HG03066 (cell line): ENCODE data around the gene RELN.
"Not testable (repeated sequence)": the region's sequence is repeated elsewhere in the genome, so short reads cannot be mapped to it uniquely, and the experiment has no call there.

Source experiments
- ATAC-seq: cut with Tn5 transposase; IDR thresholded peaks from one replicate; pipeline ENCODE4 v1.9.1; 2021; ENCODE audit warnings: low read depth; ENCODE audit not compliant: unreplicated experiment

The RELN gene

DNA sequence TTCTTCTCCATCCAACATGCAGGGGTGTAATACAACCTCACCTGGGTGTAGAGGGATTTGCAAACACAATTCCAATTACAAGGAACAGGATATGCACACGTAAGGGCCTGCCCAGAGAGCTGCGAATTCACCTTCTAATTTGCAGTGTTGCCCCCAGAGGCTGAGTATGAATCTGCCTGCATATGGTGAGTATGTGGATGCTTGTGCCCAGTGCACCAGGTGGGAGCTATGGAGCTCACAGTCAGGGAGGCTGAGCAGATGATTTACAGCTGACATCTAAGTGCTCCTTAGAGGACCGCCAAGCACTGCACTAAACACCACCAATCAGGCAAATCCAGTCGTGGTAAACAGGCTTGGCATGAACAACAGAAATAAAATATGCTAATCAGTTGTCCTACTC, 132.0 kb downstream of the RELN start:
- ATAC-seq: no peak

DNA sequence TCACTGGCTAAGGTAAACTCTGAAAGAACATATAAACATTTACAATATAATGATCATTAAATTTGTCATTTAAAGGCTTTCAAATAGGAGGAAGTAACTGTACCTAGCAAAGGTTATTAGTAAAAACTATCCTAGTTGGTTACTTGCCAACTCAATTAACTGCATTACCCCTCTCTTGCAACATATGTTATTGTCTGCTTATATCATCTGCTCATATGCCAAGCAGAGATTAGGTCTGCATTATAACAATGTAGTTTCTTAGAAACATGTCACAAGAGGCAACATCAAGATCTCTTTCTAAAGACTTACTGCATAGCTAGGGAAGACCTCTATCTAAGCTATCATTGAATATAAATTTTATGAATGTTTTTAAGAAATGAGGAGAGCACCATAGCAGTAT, 132.5 kb downstream of the RELN start:
- ATAC-seq: no peak

DNA sequence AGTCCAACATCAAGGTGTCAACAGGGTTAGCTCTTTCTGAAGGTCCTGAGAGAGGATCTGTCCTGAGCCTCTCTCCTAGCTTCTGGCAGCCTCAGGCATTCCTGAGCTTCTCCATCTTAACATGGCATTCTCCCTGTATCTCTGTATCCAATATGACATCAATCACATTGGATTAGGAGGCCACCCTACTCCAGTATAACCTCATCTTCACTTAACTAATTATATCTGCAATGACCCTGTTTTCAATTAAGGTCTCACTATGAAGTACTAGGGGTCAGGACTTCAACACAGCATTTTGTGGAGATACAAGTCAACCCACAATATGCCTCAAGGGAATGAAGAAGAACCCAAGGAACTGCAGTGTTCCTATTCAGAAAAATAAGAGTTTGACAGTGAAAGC, 133.8 kb downstream of the RELN start:
- ATAC-seq: no peak

DNA sequence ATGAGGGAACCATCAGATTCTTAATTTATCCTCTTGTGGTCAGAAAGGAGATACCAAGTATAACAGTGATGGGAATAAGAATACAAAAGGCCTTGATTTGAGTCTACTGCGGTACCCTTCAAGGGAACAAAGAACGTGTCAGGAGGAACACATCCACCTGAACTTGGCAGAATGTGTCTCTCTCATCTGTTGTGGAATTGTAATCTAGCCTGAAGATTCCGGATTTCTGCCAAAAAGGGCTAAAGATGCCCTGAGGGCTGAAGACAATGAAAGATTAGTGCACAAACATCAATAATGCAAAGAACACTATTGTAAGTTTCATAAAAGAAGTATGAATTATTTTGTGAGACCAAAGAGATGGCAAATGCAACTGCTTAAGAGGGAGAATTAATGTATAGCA, 134.8 kb downstream of the RELN start:
- no peak for ATAC-seq

DNA sequence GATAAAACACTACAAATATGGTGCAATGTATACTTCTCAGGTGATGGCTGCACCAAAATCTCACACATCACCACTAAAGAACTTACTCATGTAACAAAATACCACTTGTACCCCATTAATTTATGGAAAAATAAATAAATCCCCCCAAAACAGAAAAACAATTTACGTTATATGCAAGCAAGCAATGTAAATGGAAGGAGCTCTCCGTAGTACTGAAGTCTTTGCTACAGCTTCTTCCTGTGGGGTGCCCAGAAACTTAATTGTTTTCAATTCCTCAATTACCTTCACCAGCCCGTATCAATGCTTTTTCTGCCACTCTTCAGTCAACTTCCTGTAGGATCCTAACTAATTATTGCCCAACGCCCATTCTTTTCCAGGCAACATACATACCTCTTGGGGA, 138.1 kb downstream of the RELN start:
- no peak for ATAC-seq

DNA sequence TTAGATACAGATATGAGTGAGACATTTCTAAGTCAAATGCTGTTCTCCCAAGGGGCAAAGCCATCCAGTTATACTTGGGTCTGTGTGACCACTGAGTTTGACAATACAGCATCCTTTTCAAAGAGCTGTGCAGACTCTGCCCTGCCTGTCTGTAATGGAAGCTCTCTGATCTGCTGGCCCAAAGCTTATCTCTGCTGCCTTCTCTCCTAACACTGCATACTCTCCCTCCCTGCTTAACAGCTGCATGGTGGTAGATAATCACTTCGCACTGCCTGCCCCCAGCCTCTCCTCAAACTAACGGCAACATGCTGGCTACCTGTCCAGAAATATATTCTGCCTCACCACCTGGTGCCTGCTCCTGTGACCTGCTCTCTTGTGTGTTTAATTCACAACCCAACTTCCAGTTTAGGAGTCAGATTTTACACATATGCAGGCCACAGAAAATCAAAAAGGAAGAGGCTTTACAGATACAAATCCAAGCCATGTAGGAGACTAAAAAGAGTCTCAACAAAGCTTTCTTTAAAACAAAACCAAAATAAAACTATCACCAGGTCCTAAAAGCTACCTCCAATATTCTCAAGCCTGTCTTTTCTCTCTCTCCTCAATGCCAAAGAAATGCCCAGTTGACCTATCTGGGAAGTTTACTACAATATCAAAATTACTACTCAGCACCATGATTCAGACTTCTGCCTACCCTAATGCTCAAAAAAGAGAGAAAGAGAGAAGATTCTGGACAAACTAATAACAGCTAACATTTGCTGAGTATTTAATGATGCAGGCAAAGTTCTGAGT, 145.6 kb downstream of the RELN start:
- ATAC-seq: no peak

DNA sequence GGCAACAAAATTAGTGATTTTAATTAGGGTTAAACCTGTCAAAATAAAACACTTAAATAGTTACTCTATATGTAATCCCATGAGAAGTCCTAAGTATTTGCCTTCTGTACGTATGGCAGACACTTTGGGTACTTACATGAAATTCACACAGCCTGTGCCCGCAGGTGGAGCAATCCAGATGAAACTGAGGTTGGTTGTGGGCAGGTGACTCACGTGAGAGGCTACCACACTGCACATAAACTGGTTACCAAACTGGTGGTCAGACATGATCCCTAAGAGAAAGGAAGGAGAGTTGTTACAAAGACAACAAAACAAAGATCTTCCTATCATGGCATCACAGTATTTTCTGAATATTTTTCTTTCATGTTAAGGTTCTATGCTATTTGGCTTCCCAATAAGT, 156.1 kb downstream of the RELN start:
- no peak for ATAC-seq

DNA sequence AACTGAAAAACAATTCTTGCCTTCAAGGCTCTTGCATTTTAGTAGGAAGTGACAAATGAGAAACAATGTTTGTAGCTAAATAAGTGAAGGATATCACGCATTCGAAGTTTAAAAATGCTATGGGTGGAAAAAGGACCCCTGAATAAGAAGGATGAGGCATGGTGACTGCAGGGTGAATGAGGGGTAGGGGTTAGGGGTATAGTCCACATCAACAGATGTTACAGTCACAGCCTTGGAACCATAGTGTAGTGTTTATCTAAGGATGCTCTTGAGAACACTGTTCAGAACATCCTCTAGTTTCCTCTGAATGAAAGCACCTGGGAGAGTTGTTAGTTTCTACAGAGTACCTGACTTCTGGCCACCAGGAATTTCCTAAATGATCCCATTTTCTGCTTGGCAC, 157.0 kb downstream of the RELN start:
- ATAC-seq: no peak

DNA sequence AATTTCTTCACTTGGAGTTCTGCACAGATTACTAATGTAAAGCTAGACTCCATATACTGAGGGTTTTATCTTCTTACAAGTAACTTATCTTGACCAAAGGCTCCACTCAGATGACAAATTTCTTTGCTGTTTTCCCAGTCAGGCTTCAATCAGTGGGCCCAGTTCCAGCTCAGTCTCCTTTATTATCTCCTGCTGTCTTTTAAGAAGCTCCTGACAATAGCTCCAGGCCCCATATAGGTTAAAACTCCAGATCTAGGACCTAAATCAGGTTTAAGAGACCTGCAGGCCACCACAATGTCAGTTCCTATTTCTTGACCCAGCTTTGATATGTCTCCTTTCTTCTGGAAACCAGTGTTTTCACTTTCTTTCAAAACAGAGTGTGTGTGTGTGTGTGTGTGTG, 165.2 kb downstream of the RELN start:
- ATAC-seq: no peak

DNA sequence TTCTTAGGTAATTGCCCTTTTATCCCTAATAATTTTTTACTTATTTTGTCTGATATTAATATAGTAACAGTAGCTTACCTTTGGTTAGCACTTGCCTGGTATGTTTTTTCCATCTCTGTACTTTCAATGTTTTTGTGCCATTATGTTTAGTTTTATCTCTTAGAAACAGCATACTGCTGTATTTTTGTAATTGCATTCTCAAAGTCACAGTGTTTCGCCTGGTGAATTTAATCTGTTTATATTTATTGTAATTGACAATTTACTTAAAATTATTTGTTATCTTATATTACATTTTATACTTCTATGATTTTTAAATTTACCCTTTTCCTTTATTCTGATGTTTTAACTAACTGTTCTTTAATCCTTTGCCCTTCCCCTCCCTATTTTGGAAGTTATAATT, 166.4 kb downstream of the RELN start:
- no peak for ATAC-seq

DNA sequence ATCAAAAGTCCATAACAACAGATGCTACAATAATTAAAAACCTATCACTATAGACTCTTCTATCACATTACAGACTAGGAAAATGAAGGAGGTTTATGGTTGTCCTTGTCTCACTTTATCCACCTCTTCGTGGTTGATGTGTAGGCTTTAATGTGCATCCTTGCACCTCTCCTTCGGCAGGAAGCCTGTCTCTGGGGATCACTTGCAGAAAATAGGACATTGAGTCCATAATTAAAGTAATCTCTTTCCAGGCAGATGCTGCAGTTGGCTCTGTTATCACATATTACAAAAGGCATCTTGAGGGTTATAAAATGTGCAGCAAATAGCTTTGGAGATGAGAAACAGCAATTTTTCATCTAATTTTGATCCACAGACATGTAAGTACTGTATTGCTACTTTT, 168.4 kb downstream of the RELN start:
- ATAC-seq: no peak

DNA sequence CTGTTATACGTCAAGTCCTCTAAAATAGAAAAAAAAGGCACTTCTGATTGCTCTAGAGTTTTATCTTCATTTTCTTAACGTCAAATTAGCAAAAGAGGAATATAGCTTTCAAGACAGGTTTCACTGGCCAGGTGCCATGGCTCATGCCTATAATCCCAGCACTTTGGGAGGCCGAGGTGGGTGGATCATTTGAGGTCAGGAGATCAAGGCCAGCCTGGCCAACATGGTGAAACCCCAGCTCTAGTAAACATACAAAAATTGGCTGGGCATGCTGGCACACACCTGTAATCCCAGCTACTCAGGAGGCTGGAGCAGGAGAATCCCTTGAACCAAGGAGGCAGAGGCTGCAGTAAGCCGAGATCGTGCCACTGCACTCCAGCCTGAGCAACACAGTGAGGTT, 173.5 kb downstream of the RELN start:
- ATAC-seq: not testable (repeated sequence)

DNA sequence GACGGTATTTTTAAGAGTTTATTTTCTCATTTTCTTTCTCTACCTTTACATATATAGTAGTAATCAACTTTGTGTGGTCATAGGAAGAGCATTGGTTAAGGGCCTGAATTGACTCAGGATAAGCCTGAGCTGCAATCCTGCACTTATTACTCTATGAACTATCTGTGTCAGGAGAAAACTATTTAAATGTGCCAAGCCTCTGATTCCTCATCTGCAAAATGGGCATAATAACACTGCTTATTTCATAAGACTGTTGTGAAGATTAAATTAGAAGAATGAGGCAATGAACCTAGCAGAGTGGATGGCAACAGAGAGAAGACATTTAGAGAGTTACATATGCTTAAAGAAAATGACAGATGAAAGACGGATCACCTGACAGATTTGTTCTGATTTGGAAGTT, 175.5 kb downstream of the RELN start:
- no peak for ATAC-seq

DNA sequence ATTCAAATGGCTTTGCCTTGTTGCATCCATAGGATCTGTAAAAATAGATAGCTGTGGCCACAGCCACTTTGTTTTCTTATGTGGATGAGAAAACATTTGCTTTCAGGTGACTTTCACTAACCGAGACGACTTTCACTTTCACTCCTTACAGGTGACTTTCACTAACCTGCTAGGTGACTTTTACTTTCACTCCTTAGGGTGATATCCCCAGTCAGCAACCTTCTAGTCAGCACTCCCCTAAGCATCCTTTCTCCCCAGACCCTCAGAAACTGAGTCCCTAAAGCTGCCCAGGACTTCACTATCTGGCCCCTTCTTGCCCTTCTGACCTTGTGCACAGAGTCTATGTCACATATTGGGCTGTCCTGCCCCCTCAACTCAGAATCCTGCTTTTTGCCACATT, 177.5 kb downstream of the RELN start:
- no peak for ATAC-seq

DNA sequence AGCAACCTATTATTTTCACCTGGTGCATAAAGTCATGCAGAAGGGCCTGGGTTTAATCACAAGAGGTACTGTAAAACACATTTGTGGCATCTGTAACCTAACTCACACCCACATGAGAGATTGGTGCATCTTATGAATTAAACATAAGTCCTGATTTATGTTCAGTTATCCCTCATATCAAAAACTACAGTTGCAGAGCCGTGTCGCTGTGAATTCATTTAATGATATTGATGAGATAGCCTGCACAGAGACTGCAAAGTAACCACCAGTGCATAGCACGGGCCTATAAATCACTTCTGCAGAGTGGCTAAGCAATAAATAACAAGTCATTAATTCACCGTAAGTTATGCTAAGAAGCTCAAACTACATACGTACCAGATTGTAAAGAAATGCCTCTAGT, 178.2 kb downstream of the RELN start:
- ATAC-seq: no peak

DNA sequence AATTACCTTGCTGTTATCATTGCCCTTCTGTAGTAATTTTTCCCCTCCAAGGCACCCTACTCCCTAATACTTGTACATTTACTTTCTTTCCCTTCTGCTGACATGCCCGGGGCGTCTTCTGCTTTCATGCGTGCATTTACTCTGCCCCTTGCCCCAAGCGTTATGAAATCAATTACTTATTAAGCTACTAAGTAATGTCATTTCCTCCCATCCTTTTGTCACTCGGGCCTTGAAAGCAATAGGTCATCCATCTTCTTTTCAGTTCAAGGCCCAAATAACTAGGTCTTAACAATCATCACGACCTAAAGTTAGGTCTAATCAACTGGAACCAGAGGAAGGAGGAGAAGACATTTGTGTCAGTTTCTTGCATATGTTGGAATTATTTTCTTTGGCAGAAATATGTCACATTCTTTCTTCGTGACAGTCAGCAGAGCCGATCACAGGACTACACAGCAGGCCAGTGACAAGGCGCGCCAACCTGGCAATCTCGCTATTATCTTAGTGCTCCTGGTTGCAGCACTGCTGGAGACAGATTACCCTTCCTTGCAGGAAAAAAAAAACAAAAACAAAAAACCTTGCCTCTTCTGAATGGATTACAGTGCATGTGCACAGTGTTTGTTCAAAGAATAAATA, 179.2 kb downstream of the RELN start:
- ATAC-seq: no peak

DNA sequence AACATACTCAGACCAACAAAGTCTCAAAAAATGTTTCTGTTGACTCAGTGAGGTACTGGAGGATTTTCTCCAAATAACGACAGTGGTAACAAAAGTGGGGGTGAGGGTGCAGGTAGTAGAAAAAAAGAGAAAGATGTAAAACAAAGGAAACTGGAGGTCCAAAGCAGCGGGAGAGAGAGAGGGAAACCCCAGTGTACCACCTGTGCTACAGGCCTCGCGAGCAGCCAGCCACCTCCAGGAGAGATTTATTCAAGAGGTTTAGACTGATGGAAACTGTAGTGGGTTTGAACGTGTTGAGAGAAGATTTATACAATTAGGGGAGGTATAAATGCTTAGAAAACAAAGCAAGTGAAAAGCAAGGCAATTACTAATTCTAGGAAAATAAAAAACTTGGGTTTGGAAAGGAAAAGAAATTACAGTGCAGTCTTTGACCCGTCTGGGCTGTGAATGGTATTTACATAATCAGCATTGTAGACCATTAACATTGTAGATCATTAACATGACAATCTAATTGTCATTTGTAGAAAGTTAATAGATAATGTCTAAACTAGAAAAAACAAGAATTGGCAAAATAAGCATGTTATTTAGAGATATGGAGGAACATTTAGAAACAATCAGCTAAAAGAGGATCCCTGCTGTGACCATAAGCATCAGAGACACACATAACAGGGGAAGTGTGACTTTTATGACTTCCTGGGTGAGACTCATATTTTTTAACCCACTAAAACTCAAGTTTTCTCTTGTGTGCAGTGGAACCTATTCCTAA, 180.0 kb downstream of the RELN start:
- ATAC-seq: no peak

DNA sequence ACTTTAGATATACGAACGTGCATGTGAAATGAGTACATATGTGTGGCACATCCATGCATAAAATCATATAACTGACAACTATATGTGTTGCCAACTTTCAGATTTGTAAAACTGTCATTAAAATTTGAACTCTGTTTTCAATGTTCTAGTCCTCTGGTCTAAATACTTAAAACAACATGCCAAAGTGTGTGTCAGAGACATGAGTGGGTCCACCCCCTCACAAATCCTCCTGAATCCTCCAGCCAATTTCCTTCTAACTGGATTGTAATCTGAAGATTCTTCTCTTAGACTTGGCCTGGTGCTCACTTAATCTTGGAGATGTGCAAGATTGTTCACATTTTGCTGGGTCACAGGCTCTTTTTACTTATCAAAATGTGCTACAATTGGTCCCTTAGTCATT, 184.1 kb downstream of the RELN start:
- ATAC-seq: no peak

DNA sequence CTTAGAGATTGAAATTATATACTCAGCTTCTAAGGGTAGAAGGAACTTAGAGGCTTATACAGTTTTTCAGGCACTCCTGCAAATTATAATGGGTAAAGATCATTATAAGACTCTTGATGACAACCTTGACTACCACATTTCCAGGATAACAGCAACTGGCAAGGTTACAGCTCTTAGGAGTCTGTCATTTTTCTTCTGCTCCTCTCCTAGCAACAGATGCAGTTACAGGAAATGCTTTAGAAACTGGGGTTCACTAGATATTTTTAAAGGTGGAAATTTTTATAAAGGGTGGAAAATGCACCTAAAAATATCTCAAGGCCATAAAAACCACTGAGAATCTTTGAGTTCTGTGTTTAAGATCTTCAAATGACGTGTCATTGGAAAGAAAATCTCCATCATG, 185.8 kb downstream of the RELN start:
- no peak for ATAC-seq

DNA sequence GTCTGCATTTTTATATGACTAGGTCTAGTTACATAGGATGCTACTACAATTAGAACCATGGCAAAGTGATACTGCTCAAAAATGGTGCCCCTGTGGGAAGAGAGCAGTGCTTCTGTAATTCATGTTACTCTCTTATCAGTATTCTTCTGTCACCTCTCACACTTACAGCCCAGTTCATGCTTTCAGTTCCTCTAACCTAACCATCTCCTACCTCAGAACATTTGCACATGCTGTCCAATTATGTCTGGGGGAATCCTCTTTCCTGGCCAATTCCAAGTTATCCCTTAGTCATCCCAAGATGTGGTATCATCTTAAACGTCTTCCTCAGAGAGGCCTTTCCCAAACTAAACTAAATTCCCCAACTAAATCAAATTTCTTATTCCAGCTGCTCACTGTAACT, 190.2 kb downstream of the RELN start:
- ATAC-seq: no peak

DNA sequence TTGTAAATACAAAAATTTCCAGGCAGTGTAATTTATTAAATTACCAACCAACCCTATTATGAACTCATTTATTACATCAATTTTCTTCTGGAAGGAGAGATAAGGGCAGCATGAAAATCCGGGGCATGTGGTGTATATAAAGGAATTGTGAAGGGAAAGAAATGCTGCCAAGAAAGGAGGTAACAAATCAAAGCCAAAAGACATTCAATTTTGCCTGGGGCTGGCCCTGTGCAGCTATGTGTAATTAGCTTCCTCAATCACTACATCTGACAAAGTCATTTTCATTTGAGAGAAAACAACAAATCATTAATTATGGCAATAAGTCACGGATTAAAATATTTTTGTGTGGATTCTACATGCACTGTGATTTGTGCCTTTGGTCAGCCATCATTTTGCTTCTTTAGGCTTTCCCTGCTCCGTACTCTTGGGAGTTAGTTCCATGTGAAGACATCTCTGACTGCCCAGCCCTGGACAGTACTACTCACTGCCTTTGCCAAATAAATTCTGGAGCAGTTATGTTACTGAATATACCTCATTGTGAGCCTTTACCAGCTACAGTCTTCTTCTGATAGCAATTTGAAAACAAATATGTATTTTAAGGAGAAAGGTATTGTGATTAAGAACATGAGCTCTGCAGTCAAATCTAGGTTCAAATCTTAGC, 191.7 kb downstream of the RELN start:
- no peak for ATAC-seq
